H1 (cell line): ENCODE measurements around the gene TIGD1.

Source experiments
- BRCA1 ChIP-seq: IDR thresholded peaks from 2 replicates; pipeline ENCODE4 v1.6.1; 2012; ENCODE audit warnings: low read depth, low read length, improper control_type of control experiment
- EZH2 ChIP-seq: fragments of 200-600 bp; sonication (generic); IDR thresholded peaks from 2 replicates; pipeline ENCODE4 v1.7.1; 2012; ENCODE audit warnings: low read depth, mild to moderate bottlenecking, moderate library complexity, low read length, inconsistent platforms; ENCODE audit not compliant: severe bottlenecking
- POLR2A ChIP-seq, 2 experiments: IDR thresholded peaks; 1 replicate in 1 of 2; 2 replicates in 1 of 2; pipeline ENCODE4 v1.6.1; 2011; ENCODE audit warnings: low read depth in 2 of 2, low read length in 2 of 2, mild to moderate bottlenecking in 2 of 2; ENCODE audit errors: control extremely low read depth in 1 of 2
- POLR2AphosphoS5 ChIP-seq: IDR thresholded peaks from 2 replicates; pipeline ENCODE4 v1.6.1; 2011; ENCODE audit warnings: low read depth, low read length
- RAD21 ChIP-seq, 2 experiments: IDR thresholded peaks in 1 of 2; conservative IDR thresholded peaks in 1 of 2; 2 replicates each; pipeline ENCODE4 v1.6.1; 2011; ENCODE audit warnings: low read depth in 2 of 2, low read length in 2 of 2, improper control_type of control experiment in 1 of 2, inconsistent platforms in 1 of 2, mild to moderate bottlenecking in 1 of 2, moderate library complexity in 1 of 2
- SP1 ChIP-seq: IDR thresholded peaks from 2 replicates; pipeline ENCODE4 v1.6.1; 2011; ENCODE audit warnings: low read depth, low read length
- SUZ12 ChIP-seq: fragments of 200-600 bp; sonication (generic); IDR thresholded peaks from 2 replicates; pipeline ENCODE4 v1.6.1; 2012; ENCODE audit warnings: mild to moderate bottlenecking, inconsistent platforms, low read length, moderate library complexity, mixed read lengths
- TAF7 ChIP-seq: optimal IDR thresholded peaks from 2 replicates; pipeline ENCODE3; 2011; ENCODE audit warnings: low read depth, mild to moderate bottlenecking, inconsistent platforms, low read length, moderate library complexity, borderline replicate concordance
- TF ChIP-seq, protein P1 (sequence below), 3 experiments: IDR thresholded peaks; 1 replicate in 2 of 3; 2 replicates in 1 of 3; pipeline versions ENCODE4 v1.5.1 to v1.6.1; 2011; ENCODE audit warnings: low read length in 3 of 3, mild to moderate bottlenecking in 3 of 3, inconsistent platforms in 2 of 3, low read depth in 1 of 3, moderate library complexity in 1 of 3; ENCODE audit not compliant: insufficient read depth in 1 of 3; ENCODE audit errors: control extremely low read depth in 1 of 3
- TF ChIP-seq, protein P2 (sequence below): IDR thresholded peaks from 2 replicates; pipeline ENCODE4 v1.6.1; 2012; ENCODE audit warnings: inconsistent platforms

DNA sequence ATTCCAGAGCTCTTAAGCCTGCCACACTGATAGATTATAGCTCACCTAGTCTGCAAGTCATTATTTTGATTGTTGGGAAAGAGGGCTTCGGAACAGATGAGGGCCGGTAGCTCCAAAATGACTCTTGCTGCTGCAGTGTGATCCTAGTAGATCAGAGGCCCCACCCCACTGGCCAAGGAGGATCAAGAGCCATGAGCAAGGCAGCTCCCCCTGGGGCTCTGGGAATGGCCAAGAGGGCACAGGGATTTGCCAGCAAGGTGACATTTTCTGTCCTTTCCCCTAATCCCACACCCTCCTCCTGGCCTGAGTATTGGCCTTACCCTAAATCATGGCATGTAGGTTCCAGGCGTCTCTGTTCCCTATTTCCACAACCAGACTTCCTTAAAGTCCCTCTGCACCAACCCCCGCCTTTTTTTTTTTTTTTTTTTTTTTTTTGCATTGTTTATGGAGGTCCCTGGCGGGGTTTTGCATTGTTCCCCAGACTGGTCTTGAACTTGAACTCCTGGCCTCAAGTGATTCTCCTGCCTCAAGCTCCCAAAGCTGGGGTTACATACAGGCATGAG, 36.7 kb upstream of the TIGD1 start:
- no peak for TF ChIP-seq POLR2A (IDR thresholded peaks at IDR 0.05; ENCODE audit: control extremely low read depth in 1 of 2, low read depth in 2 of 2, low read length in 2 of 2)
- no peak for TF ChIP-seq SUZ12
- TF ChIP-seq, protein P1, sequence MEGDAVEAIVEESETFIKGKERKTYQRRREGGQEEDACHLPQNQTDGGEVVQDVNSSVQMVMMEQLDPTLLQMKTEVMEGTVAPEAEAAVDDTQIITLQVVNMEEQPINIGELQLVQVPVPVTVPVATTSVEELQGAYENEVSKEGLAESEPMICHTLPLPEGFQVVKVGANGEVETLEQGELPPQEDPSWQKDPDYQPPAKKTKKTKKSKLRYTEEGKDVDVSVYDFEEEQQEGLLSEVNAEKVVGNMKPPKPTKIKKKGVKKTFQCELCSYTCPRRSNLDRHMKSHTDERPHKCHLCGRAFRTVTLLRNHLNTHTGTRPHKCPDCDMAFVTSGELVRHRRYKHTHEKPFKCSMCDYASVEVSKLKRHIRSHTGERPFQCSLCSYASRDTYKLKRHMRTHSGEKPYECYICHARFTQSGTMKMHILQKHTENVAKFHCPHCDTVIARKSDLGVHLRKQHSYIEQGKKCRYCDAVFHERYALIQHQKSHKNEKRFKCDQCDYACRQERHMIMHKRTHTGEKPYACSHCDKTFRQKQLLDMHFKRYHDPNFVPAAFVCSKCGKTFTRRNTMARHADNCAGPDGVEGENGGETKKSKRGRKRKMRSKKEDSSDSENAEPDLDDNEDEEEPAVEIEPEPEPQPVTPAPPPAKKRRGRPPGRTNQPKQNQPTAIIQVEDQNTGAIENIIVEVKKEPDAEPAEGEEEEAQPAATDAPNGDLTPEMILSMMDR (IDR thresholded peaks at IDR 0.05; ENCODE audit: control extremely low read depth in 1 of 3, insufficient read depth in 1 of 3, low read depth in 1 of 3, low read length in 3 of 3): no peak
- no peak for TF ChIP-seq POLR2AphosphoS5
- TF ChIP-seq EZH2: no peak
- TF ChIP-seq SP1: no peak
- no peak for TF ChIP-seq BRCA1
- TF ChIP-seq TAF7: no peak
- no peak for TF ChIP-seq RAD21 (IDR thresholded peaks at IDR 0.05 in 1 of 2, conservative IDR thresholded peaks at IDR 0.05 in 1 of 2; ENCODE audit: low read depth in 2 of 2, low read length in 2 of 2)
- TF ChIP-seq, protein P2, sequence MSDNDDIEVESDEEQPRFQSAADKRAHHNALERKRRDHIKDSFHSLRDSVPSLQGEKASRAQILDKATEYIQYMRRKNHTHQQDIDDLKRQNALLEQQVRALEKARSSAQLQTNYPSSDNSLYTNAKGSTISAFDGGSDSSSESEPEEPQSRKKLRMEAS: no peak
